Neutrophil (primary cell): ENCODE data around the gene CRB3.
A peak's percentile ranks its signal among the peaks of the same experiment; 100 is the strongest.

ENCODE experiments used
- H3K27ac ChIP-seq: fragments of 200-600 bp; sonication (generic); 2 replicates; pipeline ENCODE4 v1.5.1; 2016; ENCODE audit warnings: mild to moderate bottlenecking, moderate library complexity
- H3K27me3 ChIP-seq: fragments of 200-600 bp; sonication (generic); 2 replicates; pipeline ENCODE4 v1.6.0; 2016; ENCODE audit warnings: mild to moderate bottlenecking
- H3K36me3 ChIP-seq: fragments of 200-600 bp; sonication (generic); 2 replicates; pipeline ENCODE4 v1.5.1; 2017
- H3K4me1 ChIP-seq, 2 experiments: fragments of 200-600 bp in 1 of 2; sonication (generic) in 1 of 2; 1 replicate in 1 of 2; 2 replicates in 1 of 2; pipeline versions ENCODE4 v1.5.1 to v1.6.1; 2013 to 2016; ENCODE audit warnings: low read depth in 1 of 2, low read length in 1 of 2, mild to moderate bottlenecking in 1 of 2, moderate library complexity in 1 of 2; ENCODE audit not compliant: control insufficient read depth in 1 of 2, insufficient read depth in 1 of 2
- H3K4me3 ChIP-seq, 2 experiments: fragments of 200-600 bp in 1 of 2; sonication (generic) in 1 of 2; 1 replicate in 1 of 2; 2 replicates in 1 of 2; pipeline ENCODE4 v1.5.1; 2013 to 2016; ENCODE audit warnings: low read depth in 1 of 2, low read length in 1 of 2, mild to moderate bottlenecking in 1 of 2, moderate library complexity in 1 of 2
- H3K9me3 ChIP-seq: fragments of 200-600 bp; sonication (generic); 2 replicates; pipeline ENCODE4 v1.5.1; 2016
- TF ChIP-seq, protein P1 (sequence below): fragments of 200-600 bp; sonication (generic); IDR thresholded peaks from 2 replicates; pipeline ENCODE4 v1.5.1; 2016; ENCODE audit warnings: antibody characterized with exemption

Gene CRB3

GRCh38 chr19:6478815-6479214, 14.7 kb downstream of the CRB3 start:
- Histone ChIP-seq H3K9me3 (no peaks in the 10 kb centered on the region), H3K4me3 (no peak overlapping the region), H3K27ac (no peak overlapping the region), H3K27me3 (no peaks in the 10 kb centered on the region), H3K36me3 (peaks cover 53% of the 10 kb centered on the region), H3K4me1 (peaks cover 19 to 21% of the 10 kb centered on the region in 2 experiments)
- TF ChIP-seq, protein P1, sequence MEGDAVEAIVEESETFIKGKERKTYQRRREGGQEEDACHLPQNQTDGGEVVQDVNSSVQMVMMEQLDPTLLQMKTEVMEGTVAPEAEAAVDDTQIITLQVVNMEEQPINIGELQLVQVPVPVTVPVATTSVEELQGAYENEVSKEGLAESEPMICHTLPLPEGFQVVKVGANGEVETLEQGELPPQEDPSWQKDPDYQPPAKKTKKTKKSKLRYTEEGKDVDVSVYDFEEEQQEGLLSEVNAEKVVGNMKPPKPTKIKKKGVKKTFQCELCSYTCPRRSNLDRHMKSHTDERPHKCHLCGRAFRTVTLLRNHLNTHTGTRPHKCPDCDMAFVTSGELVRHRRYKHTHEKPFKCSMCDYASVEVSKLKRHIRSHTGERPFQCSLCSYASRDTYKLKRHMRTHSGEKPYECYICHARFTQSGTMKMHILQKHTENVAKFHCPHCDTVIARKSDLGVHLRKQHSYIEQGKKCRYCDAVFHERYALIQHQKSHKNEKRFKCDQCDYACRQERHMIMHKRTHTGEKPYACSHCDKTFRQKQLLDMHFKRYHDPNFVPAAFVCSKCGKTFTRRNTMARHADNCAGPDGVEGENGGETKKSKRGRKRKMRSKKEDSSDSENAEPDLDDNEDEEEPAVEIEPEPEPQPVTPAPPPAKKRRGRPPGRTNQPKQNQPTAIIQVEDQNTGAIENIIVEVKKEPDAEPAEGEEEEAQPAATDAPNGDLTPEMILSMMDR, result no peak

DNA sequence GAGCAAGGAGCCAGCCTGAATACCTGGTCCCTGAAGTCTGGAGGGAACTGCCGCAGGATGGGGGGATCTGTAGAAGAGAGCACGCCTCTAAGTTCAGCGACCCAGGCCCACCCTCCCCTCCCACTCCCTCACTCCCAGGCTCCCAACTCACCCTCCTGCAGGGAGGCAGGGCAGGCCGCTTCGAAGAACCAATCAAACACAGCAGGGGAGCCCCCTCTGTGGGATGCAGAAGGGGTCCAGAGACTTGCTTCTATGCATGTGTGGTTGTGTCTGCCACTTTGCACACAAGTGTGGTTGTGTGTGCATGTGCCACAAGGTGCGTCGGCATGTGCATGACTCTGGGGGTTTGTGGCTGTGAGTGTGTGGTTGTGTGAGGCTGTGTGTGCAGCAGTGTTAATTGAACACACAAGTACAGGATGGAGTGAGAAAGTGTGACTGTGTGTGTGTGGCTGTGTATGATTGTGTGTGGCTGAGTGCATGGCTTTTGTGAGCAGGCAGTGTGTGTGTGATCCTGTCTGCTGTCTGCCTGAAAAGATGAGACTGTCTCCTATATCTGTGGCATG, 15.8 kb downstream of the CRB3 start:
- Histone ChIP-seq H3K36me3 (peaks cover 42% of the 10 kb centered on the region), H3K9me3 (no peaks in the 10 kb centered on the region), H3K4me1 (peaks cover 19 to 21% of the 10 kb centered on the region in 2 experiments), H3K27me3 (no peaks in the 10 kb centered on the region), H3K4me3 (no peak overlapping the region), H3K27ac (no peak overlapping the region)
- TF ChIP-seq, protein P1, result no peak

GRCh38 chr19:6480848-6481415, 16.9 kb downstream of the CRB3 start:
- peak overlapping the region; percentile 91 for H3K27ac ChIP-seq
- TF ChIP-seq, protein P1, result no peak

DNA sequence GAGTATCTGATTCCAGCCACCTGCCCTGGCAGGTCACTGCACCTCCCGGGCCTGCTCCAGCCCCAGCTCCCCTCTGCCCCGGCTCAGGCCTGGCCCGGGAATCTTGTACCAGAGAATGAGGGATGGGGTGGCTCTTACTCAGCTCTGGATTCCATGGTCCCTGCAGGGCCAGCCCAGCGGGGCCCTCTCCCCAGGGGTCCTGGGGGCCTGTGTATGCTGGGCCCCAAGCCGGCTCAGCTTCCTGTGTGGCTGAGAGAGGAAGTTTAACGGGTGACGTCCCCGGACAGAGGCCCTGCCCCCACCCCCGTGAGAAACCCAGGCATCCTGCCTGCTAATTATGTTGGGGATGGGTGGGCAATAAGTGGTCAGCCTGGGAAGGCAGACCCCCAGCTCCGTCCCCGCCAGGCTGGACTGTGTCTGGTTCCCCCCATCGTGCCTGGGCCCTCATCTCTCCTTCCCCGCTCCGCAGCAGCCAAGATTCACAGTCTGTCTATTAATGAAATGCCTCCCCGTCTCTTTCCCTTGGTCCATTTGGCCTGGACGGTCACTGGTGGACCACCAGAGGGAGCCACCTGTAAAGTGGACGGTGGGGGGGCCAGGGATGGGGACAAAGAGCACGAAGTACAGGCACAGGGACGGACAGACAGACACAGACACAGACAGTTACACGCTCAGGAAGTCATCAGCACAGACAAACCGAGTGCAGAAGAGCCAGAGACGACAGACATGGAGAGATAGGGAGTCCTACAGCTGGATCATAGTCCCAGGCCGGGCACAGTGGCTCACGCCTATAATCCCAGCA, 17.7 kb downstream of the CRB3 start, which contains the start of gene DENND1C:
TSS of gene DENND1C (minus strand) at position 247 of the 802 bp plus-strand sequence. CDS start at position 155, 92 bp downstream.
- H3K4me3 ChIP-seq, result peak within 1 kb of the TSS; percentile 69 to 91
- peak within 1 kb of the TSS; percentile 91 for H3K27ac ChIP-seq
- H3K9me3 ChIP-seq, result no peaks in the 10 kb centered on the region
- peaks cover 23% of the 10 kb centered on the region for H3K36me3 ChIP-seq
- H3K27me3 ChIP-seq, result no peaks in the 10 kb centered on the region
- peaks cover 19 to 21% of the 10 kb centered on the region in 2 experiments for H3K4me1 ChIP-seq
- TF ChIP-seq, protein P1, result peak; percentile 57

More at GRCh38 chr19:6480848-6481415, 16.9 kb downstream of the CRB3 start:
- H3K36me3 ChIP-seq, result peaks cover 31% of the 10 kb centered on the region
- H3K27me3 ChIP-seq, result no peaks in the 10 kb centered on the region
- no peaks in the 10 kb centered on the region for H3K9me3 ChIP-seq
- peaks cover 19 to 21% of the 10 kb centered on the region in 2 experiments for H3K4me1 ChIP-seq
- peak overlapping the region; percentile 69 to 91 for H3K4me3 ChIP-seq

DNA sequence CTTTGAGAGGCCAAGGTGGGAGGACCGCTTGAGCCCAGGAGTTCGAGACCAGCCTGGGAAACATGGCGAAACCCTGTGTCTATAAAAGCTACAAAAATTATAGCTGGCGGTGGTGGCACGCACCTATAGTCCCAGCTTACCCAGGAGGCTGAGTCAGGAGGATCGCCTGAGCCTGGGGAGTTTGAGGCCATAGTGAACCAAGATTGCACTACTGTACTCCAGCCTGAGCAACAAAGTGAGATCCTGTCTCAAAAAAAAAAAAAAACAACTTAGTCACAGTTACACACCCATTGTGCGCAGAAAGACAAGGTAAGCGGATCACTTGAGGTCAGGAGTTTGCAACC, 18.2 kb downstream of the CRB3 start:
- peaks cover 18% of the 10 kb centered on the region for H3K36me3 ChIP-seq
- TF ChIP-seq, protein P1, result no peak
- no peaks in the 10 kb centered on the region for H3K9me3 ChIP-seq
- H3K27ac ChIP-seq, result peak overlapping the region; percentile 91
- peak overlapping the region; percentile 69 to 91 for H3K4me3 ChIP-seq
- H3K4me1 ChIP-seq, result peaks cover 19 to 21% of the 10 kb centered on the region in 2 experiments
- no peaks in the 10 kb centered on the region for H3K27me3 ChIP-seq
